Activated naive CD4-positive, alpha-beta T cell treated with anti-CD3 and anti-CD28 coated beads, Interleukin-2, amount 10 ng/mL, durations not matched to agents 7 days and 5 days (primary cell): ENCODE measurements around the gene LRRC10B.

Experiments used
- CTCF ChIA-PET: fragments of 350-600 bp; sonication (Branson Sonifier 250); formaldehyde crosslinking; loops from one replicate; lab custom pipeline; 2021; ENCODE audit warnings: antibody characterized with exemption; lab: Charles Lee
- DNase-seq: peaks from one replicate; pipeline ENCODE4 v3.0.0-alpha.2; 2020
- H3K27ac Mint-ChIP-seq: one replicate; pipeline ENCODE4 v1.8.0; 2021; ENCODE audit warnings: mild to moderate bottlenecking, moderate library complexity, mixed read lengths
- H3K27me3 Mint-ChIP-seq: one replicate; pipeline ENCODE4 v1.8.0; 2021; ENCODE audit warnings: mild to moderate bottlenecking, mixed read lengths
- H3K36me3 Mint-ChIP-seq: one replicate; pipeline ENCODE4 v1.8.0; 2021; ENCODE audit warnings: mixed read lengths
- H3K4me1 Mint-ChIP-seq: one replicate; pipeline ENCODE4 v1.8.0; 2021; ENCODE audit warnings: mixed read lengths
- H3K4me3 Mint-ChIP-seq: one replicate; pipeline ENCODE4 v1.8.0; 2021; ENCODE audit warnings: mild to moderate bottlenecking, moderate library complexity, mixed read lengths
- H3K9me3 Mint-ChIP-seq: one replicate; pipeline ENCODE4 v1.8.0; 2021; ENCODE audit warnings: mixed read lengths

Gene LRRC10B

DNA sequence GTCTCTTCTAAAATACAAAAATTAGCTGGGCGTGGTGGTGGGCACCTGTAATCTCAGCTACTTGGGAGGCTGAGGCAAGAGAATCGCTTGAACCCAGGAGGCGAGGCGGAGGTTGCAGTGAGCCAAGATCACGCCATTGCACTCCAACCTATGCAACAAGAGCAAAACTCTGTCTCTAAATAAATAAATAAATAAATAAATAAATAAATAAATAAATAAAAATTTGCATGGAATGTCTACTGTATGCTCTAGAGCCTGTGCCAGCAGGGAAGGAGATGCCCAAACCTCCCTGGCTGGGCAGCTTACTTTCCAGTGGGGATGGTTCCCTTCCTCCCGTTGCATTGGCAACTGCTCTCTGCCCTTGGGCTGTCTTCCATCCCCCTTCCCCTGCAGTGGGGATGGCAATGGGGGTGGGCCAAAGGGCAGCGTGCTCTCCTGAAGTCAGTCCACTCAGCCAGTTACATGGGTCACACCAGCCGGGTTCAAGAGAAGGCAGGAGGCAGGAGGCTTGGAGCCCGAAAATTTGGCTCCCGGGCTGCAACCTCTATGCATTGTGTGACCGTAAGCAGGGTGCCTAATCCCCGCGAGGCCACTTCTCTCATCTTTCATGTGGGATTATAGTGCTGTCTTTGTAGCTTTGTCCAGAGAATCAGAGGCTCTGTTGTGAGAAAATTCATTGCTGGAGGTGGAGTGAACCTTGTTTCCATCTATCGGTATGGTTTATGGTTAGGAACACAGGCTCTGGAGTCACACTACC lies 1.4 kb upstream of the LRRC10B start:
- Mint-ChIP-seq H3K9me3 (no peaks in the 10 kb centered on the region), H3K36me3 (no peaks in the 10 kb centered on the region), H3K4me3 (no peak overlapping the region), H3K27me3 (peaks cover 90% of the 10 kb centered on the region), H3K27ac (no peak overlapping the region), H3K4me1 (peaks cover 12% of the 10 kb centered on the region)
- CTCF ChIA-PET = interaction anchor here (1.0 to 2.3 kb wide), 3 partner anchors 9 to 28 kb away, joined by 3 to 9 read pairs (median 5); no protein-coding TSS in a partner anchor
- no peak for DNase-seq

- Mint-ChIP-seq H3K4me3 (peak overlapping the region; percentile 23), H3K27ac (no peak overlapping the region), H3K9me3 (no peaks in the 10 kb centered on the region), H3K4me1 (peaks cover 12% of the 10 kb centered on the region), H3K27me3 (peaks cover 94% of the 10 kb centered on the region), H3K36me3 (no peaks in the 10 kb centered on the region)
- CTCF ChIA-PET = interaction anchor here (0.6 to 2.0 kb wide), 9 partner anchors 8 to 173 kb away, joined by 3 to 5 read pairs (median 3); no protein-coding TSS in a partner anchor
- peak; percentile 81 for DNase-seq
Measured at GRCh38 chr11:61509043-61510029, 787 bp downstream of the LRRC10B start.

DNA sequence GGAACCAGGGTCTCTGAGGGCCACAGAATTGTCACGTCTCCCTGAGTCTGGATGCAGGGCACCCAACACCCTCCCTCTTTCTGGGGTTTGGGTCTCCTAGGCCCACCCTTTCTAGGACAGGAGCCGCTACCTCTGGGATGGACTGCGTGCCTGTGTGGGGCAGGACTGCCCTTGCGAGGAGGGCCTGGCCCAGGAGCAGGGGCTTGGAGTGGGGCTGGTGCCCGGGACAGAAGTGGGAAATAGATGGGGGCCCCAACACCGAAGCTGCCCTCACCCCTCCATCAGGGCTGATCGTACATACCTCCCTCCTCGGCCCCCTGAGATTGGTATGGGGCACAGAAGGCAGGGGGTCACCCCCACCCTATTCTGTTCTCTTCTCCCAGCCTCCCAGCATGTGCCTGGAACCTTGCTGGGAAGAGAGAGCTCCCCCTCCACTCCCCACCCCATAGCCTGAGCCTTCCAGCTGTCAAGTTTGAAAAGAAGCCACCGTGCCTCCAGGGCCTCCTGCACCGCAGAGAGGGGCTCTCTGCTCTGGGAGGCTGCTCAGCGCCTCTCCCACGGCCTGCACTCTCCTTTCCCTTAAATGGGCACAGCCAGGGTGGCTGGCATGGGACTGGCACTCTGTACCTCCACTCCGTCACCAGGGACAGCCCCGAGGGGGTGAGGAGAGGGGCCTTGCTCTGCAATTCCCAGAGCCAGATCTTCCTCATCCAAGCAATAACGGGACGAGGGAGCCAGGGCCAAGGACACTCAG lies 1.8 kb downstream of the LRRC10B start:
- Mint-ChIP-seq H3K27me3 (peaks cover 95% of the 10 kb centered on the region), H3K4me1 (peaks cover 12% of the 10 kb centered on the region), H3K9me3 (no peaks in the 10 kb centered on the region), H3K36me3 (no peaks in the 10 kb centered on the region), H3K4me3 (peak overlapping the region; percentile 23), H3K27ac (no peak overlapping the region)
- no peak for DNase-seq
- CTCF ChIA-PET = interaction anchor here (1.2 to 2.0 kb wide), 5 partner anchors 7 to 75 kb away, joined by 3 to 5 read pairs (median 4); no protein-coding TSS in a partner anchor

GRCh38 chr11:61510974-61511373 lies 2.4 kb downstream of the LRRC10B start:
- H3K4me3 Mint-ChIP-seq = no peak overlapping the region
- H3K27ac Mint-ChIP-seq = no peak overlapping the region
- peaks cover 88% of the 10 kb centered on the region for H3K27me3 Mint-ChIP-seq
- H3K4me1 Mint-ChIP-seq = peaks cover 12% of the 10 kb centered on the region
- H3K36me3 Mint-ChIP-seq = no peaks in the 10 kb centered on the region
- CTCF ChIA-PET = interaction anchor here (1.2 kb wide), 1 partner anchor 35 kb away, joined by 4 read pairs; no protein-coding TSS in a partner anchor
- no peaks in the 10 kb centered on the region for H3K9me3 Mint-ChIP-seq
- DNase-seq = no peak

- Mint-ChIP-seq H3K27me3 (peaks cover 84% of the 10 kb centered on the region), H3K36me3 (no peaks in the 10 kb centered on the region), H3K27ac (no peak overlapping the region), H3K9me3 (no peaks in the 10 kb centered on the region), H3K4me1 (peaks cover 12% of the 10 kb centered on the region), H3K4me3 (no peak overlapping the region)
- CTCF ChIA-PET = interaction anchor here (1.2 kb wide), 2 partner anchors 36 to 324 kb away, joined by 3 to 4 read pairs; no protein-coding TSS in a partner anchor
- DNase-seq = no peak
Measured at GRCh38 chr11:61511383-61511782, 2.8 kb downstream of the LRRC10B start.

DNA sequence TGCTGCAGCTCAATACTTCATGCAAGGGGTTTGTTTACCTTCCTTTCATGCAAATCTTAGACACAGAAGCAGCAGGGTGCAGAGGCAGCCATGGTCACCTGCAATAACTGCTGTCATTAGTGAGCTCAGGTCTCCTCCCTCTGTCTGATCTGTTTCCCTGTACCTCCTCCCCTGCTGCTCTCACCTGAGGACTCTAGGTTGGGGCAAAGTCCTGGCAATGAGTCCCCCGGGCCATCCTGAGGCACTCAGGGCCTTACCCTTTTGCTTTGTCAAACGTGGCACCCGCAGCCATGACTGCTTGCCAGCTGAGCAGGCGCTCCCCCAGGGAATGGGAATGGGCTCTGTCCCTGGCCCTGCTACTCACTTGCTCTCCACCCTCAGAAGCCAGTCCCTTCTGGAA lies 3.9 kb downstream of the LRRC10B start:
- CTCF ChIA-PET = interaction anchor here (1.0 to 3.5 kb wide), 4 partner anchors 35 to 326 kb away, joined by 3 to 20 read pairs (median 4); no protein-coding TSS in a partner anchor
- Mint-ChIP-seq H3K27ac (no peak overlapping the region), H3K4me3 (no peak overlapping the region), H3K36me3 (no peaks in the 10 kb centered on the region), H3K4me1 (peaks cover 19% of the 10 kb centered on the region), H3K27me3 (peaks cover 81% of the 10 kb centered on the region), H3K9me3 (no peaks in the 10 kb centered on the region)
- no peak for DNase-seq

- Mint-ChIP-seq H3K9me3 (no peaks in the 10 kb centered on the region), H3K36me3 (no peaks in the 10 kb centered on the region), H3K4me3 (no peak overlapping the region), H3K4me1 (peaks cover 12% of the 10 kb centered on the region), H3K27me3 (peaks cover 76% of the 10 kb centered on the region), H3K27ac (no peak overlapping the region)
- no peak for DNase-seq
- CTCF ChIA-PET = interaction anchor here (1.0 to 3.5 kb wide), 4 partner anchors 31 to 125 kb away, joined by 3 to 20 read pairs (median 5); no protein-coding TSS in a partner anchor
Measured at GRCh38 chr11:61513143-61513765, 4.7 kb downstream of the LRRC10B start.

DNA sequence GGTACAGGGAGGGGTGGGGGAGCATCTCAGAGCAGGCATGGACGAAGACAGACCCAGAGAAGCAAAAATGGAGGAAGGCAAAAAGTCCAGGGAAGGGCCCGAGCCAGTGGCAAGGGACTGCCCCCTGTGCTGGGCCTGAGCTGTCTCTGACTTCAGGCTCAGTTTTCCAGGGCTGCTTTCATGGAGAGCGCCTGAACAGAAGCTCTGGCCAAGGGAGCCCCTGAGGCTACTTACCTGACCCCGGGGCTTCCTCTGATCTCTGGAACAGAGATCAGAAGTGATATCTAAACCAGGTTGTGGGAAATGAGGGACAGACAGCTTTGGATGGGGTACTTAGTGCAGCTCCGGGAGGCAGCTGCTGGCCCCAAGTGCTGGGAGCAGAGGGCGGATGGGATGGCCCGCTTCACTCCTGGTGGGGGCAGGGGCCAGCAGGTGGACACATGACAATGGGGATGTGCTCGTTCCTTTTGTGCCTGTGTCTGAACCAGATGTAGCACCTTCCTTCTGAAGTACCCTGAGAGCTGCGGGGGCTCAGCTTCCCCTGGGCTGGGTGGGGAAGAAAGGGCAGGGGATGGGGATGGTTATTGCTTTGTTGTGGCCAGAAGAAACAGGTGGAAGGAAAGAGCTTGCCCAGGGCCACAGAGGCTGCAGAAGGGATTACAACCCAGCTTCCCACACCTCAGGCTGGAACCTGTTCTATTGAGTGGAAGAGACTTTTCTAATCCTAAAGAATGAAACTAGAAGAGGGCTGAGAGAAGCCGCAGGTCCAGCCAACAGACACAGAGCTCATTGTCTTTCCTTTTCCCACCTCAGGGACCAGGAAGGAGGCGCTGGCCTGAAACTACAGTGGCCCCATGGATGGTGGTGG lies 5.7 kb downstream of the LRRC10B start:
- Mint-ChIP-seq H3K27me3 (peaks cover 68% of the 10 kb centered on the region), H3K4me3 (no peak overlapping the region), H3K4me1 (peaks cover 8% of the 10 kb centered on the region), H3K27ac (no peak overlapping the region), H3K9me3 (no peaks in the 10 kb centered on the region), H3K36me3 (no peaks in the 10 kb centered on the region)
- CTCF ChIA-PET = interaction anchor here (0.7 to 3.5 kb wide), 6 partner anchors 9 to 68 kb away, joined by 3 to 20 read pairs (median 4); no protein-coding TSS in a partner anchor
- DNase-seq = no peak

DNA sequence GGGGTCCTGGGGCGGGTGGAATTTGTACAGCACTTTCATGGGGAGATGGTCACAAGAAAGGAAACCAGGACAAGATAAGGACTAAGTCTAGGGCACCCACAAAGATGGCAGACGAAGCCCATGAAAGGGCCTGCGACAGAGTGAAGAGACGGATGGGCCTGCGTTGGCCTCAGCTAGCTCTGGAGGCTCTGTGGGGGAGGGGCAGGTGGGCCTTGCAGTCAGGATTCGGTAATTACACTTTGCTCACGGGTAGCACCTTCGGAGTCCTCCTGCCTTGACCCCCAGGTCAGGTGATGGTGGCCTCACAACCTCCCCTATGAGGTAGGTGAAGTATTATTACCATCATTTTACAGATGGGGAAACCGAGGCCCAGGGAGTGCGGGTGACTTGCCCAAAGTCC lies 7.1 kb downstream of the LRRC10B start:
- H3K36me3 Mint-ChIP-seq = no peaks in the 10 kb centered on the region
- CTCF ChIA-PET = interaction anchor here (0.9 to 6.2 kb wide), 9 partner anchors 8 to 69 kb away, joined by 3 to 141 read pairs (median 8); partner anchors contain the start of gene LRRC10B
- H3K4me1 Mint-ChIP-seq = peaks cover 7% of the 10 kb centered on the region
- no peak overlapping the region for H3K4me3 Mint-ChIP-seq
- no peak overlapping the region for H3K27ac Mint-ChIP-seq
- H3K27me3 Mint-ChIP-seq = peaks cover 54% of the 10 kb centered on the region
- H3K9me3 Mint-ChIP-seq = no peaks in the 10 kb centered on the region
- DNase-seq = no peak

GRCh38 chr11:61516191-61516590 lies 7.6 kb downstream of the LRRC10B start:
- Mint-ChIP-seq H3K27me3 (peaks cover 49% of the 10 kb centered on the region), H3K4me1 (peaks cover 7% of the 10 kb centered on the region), H3K27ac (no peak overlapping the region), H3K36me3 (no peaks in the 10 kb centered on the region), H3K4me3 (no peak overlapping the region), H3K9me3 (no peaks in the 10 kb centered on the region)
- CTCF ChIA-PET = interaction anchor here (0.6 to 6.2 kb wide), 33 partner anchors 9 to 686 kb away, joined by 3 to 141 read pairs (median 5); partner anchors contain the start of gene LRRC10B
- peak; percentile 27 for DNase-seq

DNA sequence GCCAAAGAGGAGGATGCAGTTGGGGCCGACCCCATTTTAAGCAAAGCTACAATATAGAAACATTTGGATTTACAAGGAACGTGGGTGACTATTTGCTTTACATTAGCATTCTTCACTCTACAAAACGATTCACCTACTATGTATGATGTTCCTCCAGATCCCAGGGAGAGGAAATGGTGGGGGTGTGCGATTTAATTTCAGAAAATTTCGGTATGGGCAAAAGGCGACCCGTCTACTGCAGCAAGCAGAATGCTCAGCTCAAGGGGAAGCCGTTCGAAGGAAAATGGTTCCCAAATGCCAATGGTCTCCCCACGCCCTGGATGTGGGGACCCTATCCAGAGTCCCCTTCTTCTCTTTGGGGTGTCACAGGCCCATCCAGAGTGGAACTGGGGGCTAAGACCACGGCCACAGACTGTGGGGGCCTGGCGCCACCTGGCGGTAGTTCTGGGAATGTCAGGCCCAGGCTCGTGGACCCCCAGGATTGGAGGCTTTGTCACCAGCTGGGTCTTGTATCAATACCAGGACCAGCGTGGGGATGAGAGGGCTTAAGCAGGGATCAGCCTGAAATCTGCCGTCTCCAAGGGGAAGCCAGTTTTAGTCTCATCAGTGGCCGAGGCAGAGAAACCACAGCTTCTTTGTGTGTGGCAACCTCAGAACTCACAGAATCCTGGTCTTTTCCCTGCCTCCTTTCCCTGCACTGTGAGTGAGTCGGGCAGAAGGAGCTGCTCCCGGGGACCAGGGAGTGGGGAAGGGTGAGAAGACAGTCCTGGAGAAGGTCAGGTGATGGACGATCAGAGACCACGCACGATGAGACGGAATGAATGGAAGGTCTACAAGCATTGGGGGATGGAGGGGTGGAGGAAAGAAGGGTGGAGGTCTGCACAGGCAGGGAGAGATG lies 8.4 kb downstream of the LRRC10B start:
- DNase-seq = peak; percentile 58
- Mint-ChIP-seq H3K36me3 (no peaks in the 10 kb centered on the region), H3K9me3 (no peaks in the 10 kb centered on the region), H3K27me3 (peaks cover 42% of the 10 kb centered on the region), H3K4me3 (no peak overlapping the region), H3K4me1 (peaks cover 7% of the 10 kb centered on the region), H3K27ac (no peak overlapping the region)
- CTCF ChIA-PET = interaction anchor here (0.6 to 6.2 kb wide), 38 partner anchors 8 to 686 kb away, joined by 3 to 141 read pairs (median 5); partner anchors contain the start of gene LRRC10B
